ENCODE data around the gene FOXN3. TPM values are rescaled to one million over a fixed set of nuclear protein-coding genes. Genes with fewer than 3 reads are reported as not detected.
"Not testable (repeated sequence)": the region's sequence is repeated elsewhere in the genome, so short reads cannot be mapped to it uniquely, and the experiment has no call there.

The FOXN3 gene
- polyA plus RNA-seq, 4 donors = 22.0 to 47.3 (median 43.3) TPM

- not testable (repeated sequence) for H3K4me3 ChIP-seq (ENCODE audit: low read depth in 1 of 3, low read length in 3 of 3); H3K9me3 ChIP-seq (ENCODE audit: control insufficient read depth in 2 of 2, insufficient read depth in 1 of 2, low read depth in 1 of 2, low read length in 1 of 2); DNase-seq; H3K4me1 ChIP-seq (ENCODE audit: control insufficient read depth in 3 of 3, insufficient read depth in 2 of 3, low read depth in 1 of 3, low read length in 2 of 3); H3K27me3 ChIP-seq (ENCODE audit: control insufficient read depth in 3 of 3, insufficient read depth in 3 of 3, low read length in 3 of 3); FAIRE-seq; H3K36me3 ChIP-seq (ENCODE audit: control insufficient read depth in 3 of 3, insufficient read depth in 2 of 3, low read depth in 1 of 3, low read length in 3 of 3); H3K27ac ChIP-seq (ENCODE audit: low read depth in 1 of 3, low read length in 2 of 3)
- 94 to 96% (median 95%) methylated on average over 2 of the region's 2 CpGs for WGBS, 3 donors
Observed at GRCh38 chr14:89151693-89152092, 265.3 kb downstream of the FOXN3 start.

- no peaks in the 10 kb centered on the region for H3K9me3 ChIP-seq (ENCODE audit: control insufficient read depth in 2 of 2, insufficient read depth in 1 of 2, low read depth in 1 of 2, low read length in 1 of 2)
- H3K27me3 ChIP-seq (ENCODE audit: control insufficient read depth in 3 of 3, insufficient read depth in 3 of 3, low read length in 3 of 3) = peaks cover 0 to 3% (median 0%) of the 10 kb centered on the region in 3 donors
- no peak overlapping the region for H3K27ac ChIP-seq (ENCODE audit: low read depth in 1 of 3, low read length in 2 of 3)
- H3K4me1 ChIP-seq (ENCODE audit: control insufficient read depth in 3 of 3, insufficient read depth in 2 of 3, low read depth in 1 of 3, low read length in 2 of 3) = no peaks in the 10 kb centered on the region
- WGBS, 3 donors = 81 to 94% (median 86%) methylated on average over 7 of the region's 7 CpGs
- H3K4me3 ChIP-seq (ENCODE audit: low read depth in 1 of 3, low read length in 3 of 3) = no peak overlapping the region
- no peak for FAIRE-seq
- no peak for DNase-seq
- no peaks in the 10 kb centered on the region for H3K36me3 ChIP-seq (ENCODE audit: control insufficient read depth in 3 of 3, insufficient read depth in 2 of 3, low read depth in 1 of 3, low read length in 3 of 3)
Observed at GRCh38 chr14:89146274-89146673, 270.8 kb downstream of the FOXN3 start.

GRCh38 chr14:89144642-89145041 lies 272.4 kb downstream of the FOXN3 start:
- 21 to 66% (median 37%) methylated on average over 5 of the region's 5 CpGs for WGBS, 3 donors
- H3K4me1 ChIP-seq (ENCODE audit: control insufficient read depth in 3 of 3, insufficient read depth in 2 of 3, low read depth in 1 of 3, low read length in 2 of 3) = no peaks in the 10 kb centered on the region

GRCh38 chr14:89144066-89144465 lies 273.0 kb downstream of the FOXN3 start:
- H3K36me3 ChIP-seq (ENCODE audit: control insufficient read depth in 3 of 3, insufficient read depth in 2 of 3, low read depth in 1 of 3, low read length in 3 of 3) = no peaks in the 10 kb centered on the region
- no peak overlapping the region for H3K4me3 ChIP-seq (ENCODE audit: low read depth in 1 of 3, low read length in 3 of 3)
- H3K27ac ChIP-seq (ENCODE audit: low read depth in 1 of 3, low read length in 2 of 3) = no peak overlapping the region
- no peaks in the 10 kb centered on the region for H3K4me1 ChIP-seq (ENCODE audit: control insufficient read depth in 3 of 3, insufficient read depth in 2 of 3, low read depth in 1 of 3, low read length in 2 of 3)
- H3K9me3 ChIP-seq (ENCODE audit: control insufficient read depth in 2 of 2, insufficient read depth in 1 of 2, low read depth in 1 of 2, low read length in 1 of 2) = peaks cover 0 to 2% of the 10 kb centered on the region in 2 donors
- 82 to 92% (median 89%) methylated on average over 3 of the region's 3 CpGs for WGBS, 3 donors
- FAIRE-seq = no peak
- no peak for DNase-seq
- peaks cover 0 to 3% (median 0%) of the 10 kb centered on the region in 3 donors for H3K27me3 ChIP-seq (ENCODE audit: control insufficient read depth in 3 of 3, insufficient read depth in 3 of 3, low read length in 3 of 3)

More at GRCh38 chr14:89144642-89145041, 272.4 kb downstream of the FOXN3 start:
- peaks cover 0 to 2% of the 10 kb centered on the region in 2 donors for H3K9me3 ChIP-seq (ENCODE audit: control insufficient read depth in 2 of 2, insufficient read depth in 1 of 2, low read depth in 1 of 2, low read length in 1 of 2)
- H3K36me3 ChIP-seq (ENCODE audit: control insufficient read depth in 3 of 3, insufficient read depth in 2 of 3, low read depth in 1 of 3, low read length in 3 of 3) = no peaks in the 10 kb centered on the region
- no peak overlapping the region for H3K27ac ChIP-seq (ENCODE audit: low read depth in 1 of 3, low read length in 2 of 3)
- peak in 1 of 2 donors; percentile 31 for DNase-seq
- H3K27me3 ChIP-seq (ENCODE audit: control insufficient read depth in 3 of 3, insufficient read depth in 3 of 3, low read length in 3 of 3) = peaks cover 0 to 3% (median 0%) of the 10 kb centered on the region in 3 donors
- no peak overlapping the region for H3K4me3 ChIP-seq (ENCODE audit: low read depth in 1 of 3, low read length in 3 of 3)
- FAIRE-seq = no peak

- Histone ChIP-seq H3K9me3 (ENCODE audit: control insufficient read depth in 2 of 2, insufficient read depth in 1 of 2, low read depth in 1 of 2, low read length in 1 of 2) (peaks cover 0 to 2% of the 10 kb centered on the region in 2 donors), H3K36me3 (ENCODE audit: control insufficient read depth in 3 of 3, insufficient read depth in 2 of 3, low read depth in 1 of 3, low read length in 3 of 3) (no peaks in the 10 kb centered on the region), H3K4me3 (ENCODE audit: low read depth in 1 of 3, low read length in 3 of 3) (no peak overlapping the region), H3K27me3 (ENCODE audit: control insufficient read depth in 3 of 3, insufficient read depth in 3 of 3, low read length in 3 of 3) (peaks cover 0 to 3% (median 0%) of the 10 kb centered on the region in 3 donors), H3K27ac (ENCODE audit: low read depth in 1 of 3, low read length in 2 of 3) (no peak overlapping the region), H3K4me1 (ENCODE audit: control insufficient read depth in 3 of 3, insufficient read depth in 2 of 3, low read depth in 1 of 3, low read length in 2 of 3) (no peaks in the 10 kb centered on the region)
- DNase-seq = no peak
- no peak for FAIRE-seq
- 84 to 87% (median 84%) methylated on average over 3 of the region's 3 CpGs for WGBS, 3 donors
Observed at GRCh38 chr14:89143595-89143994, 273.4 kb downstream of the FOXN3 start.

- no peak for DNase-seq
- Histone ChIP-seq H3K4me1 (ENCODE audit: control insufficient read depth in 3 of 3, insufficient read depth in 2 of 3, low read depth in 1 of 3, low read length in 2 of 3) (no peaks in the 10 kb centered on the region), H3K27ac (ENCODE audit: low read depth in 1 of 3, low read length in 2 of 3) (no peak overlapping the region), H3K36me3 (ENCODE audit: control insufficient read depth in 3 of 3, insufficient read depth in 2 of 3, low read depth in 1 of 3, low read length in 3 of 3) (no peaks in the 10 kb centered on the region), H3K4me3 (ENCODE audit: low read depth in 1 of 3, low read length in 3 of 3) (no peak overlapping the region), H3K9me3 (ENCODE audit: control insufficient read depth in 2 of 2, insufficient read depth in 1 of 2, low read depth in 1 of 2, low read length in 1 of 2) (peaks cover 0 to 3% of the 10 kb centered on the region in 2 donors), H3K27me3 (ENCODE audit: control insufficient read depth in 3 of 3, insufficient read depth in 3 of 3, low read length in 3 of 3) (peaks cover 0 to 3% (median 0%) of the 10 kb centered on the region in 3 donors)
- WGBS, 3 donors = 82 to 88% (median 87%) methylated on average over 5 of the region's 5 CpGs
- FAIRE-seq = no peak
Observed at GRCh38 chr14:89142366-89142765, 274.7 kb downstream of the FOXN3 start.

- Histone ChIP-seq H3K4me3 (ENCODE audit: low read depth in 1 of 3, low read length in 3 of 3) (no peak overlapping the region), H3K4me1 (ENCODE audit: control insufficient read depth in 3 of 3, insufficient read depth in 2 of 3, low read depth in 1 of 3, low read length in 2 of 3) (no peaks in the 10 kb centered on the region), H3K9me3 (ENCODE audit: control insufficient read depth in 2 of 2, insufficient read depth in 1 of 2, low read depth in 1 of 2, low read length in 1 of 2) (peaks cover 0 to 6% of the 10 kb centered on the region in 2 donors), H3K27ac (ENCODE audit: low read depth in 1 of 3, low read length in 2 of 3) (no peak overlapping the region), H3K36me3 (ENCODE audit: control insufficient read depth in 3 of 3, insufficient read depth in 2 of 3, low read depth in 1 of 3, low read length in 3 of 3) (no peaks in the 10 kb centered on the region), H3K27me3 (ENCODE audit: control insufficient read depth in 3 of 3, insufficient read depth in 3 of 3, low read length in 3 of 3) (peaks cover 0 to 3% (median 0%) of the 10 kb centered on the region in 3 donors)
- WGBS, 3 donors = 65 to 74% (median 69%) methylated on average over 3 of the region's 3 CpGs
- DNase-seq = no peak
- FAIRE-seq = no peak
Observed at GRCh38 chr14:89141862-89142261, 275.2 kb downstream of the FOXN3 start.

GRCh38 chr14:89140326-89140725 lies 276.7 kb downstream of the FOXN3 start:
- no peaks in the 10 kb centered on the region for H3K36me3 ChIP-seq (ENCODE audit: control insufficient read depth in 3 of 3, insufficient read depth in 2 of 3, low read depth in 1 of 3, low read length in 3 of 3)
- FAIRE-seq (no peak), DNase-seq (no peak)
- H3K9me3 ChIP-seq (ENCODE audit: control insufficient read depth in 2 of 2, insufficient read depth in 1 of 2, low read depth in 1 of 2, low read length in 1 of 2) = peaks cover 0 to 6% of the 10 kb centered on the region in 2 donors
- H3K27me3 ChIP-seq (ENCODE audit: control insufficient read depth in 3 of 3, insufficient read depth in 3 of 3, low read length in 3 of 3) = peaks cover 0 to 3% (median 0%) of the 10 kb centered on the region in 3 donors
- H3K4me3 ChIP-seq (ENCODE audit: low read depth in 1 of 3, low read length in 3 of 3) = no peak overlapping the region
- no peak overlapping the region for H3K27ac ChIP-seq (ENCODE audit: low read depth in 1 of 3, low read length in 2 of 3)
- WGBS, 3 donors = 42 to 49% (median 46%) methylated on average over 5 of the region's 5 CpGs
- no peaks in the 10 kb centered on the region for H3K4me1 ChIP-seq (ENCODE audit: control insufficient read depth in 3 of 3, insufficient read depth in 2 of 3, low read depth in 1 of 3, low read length in 2 of 3)

All from small intestine (tissue), 7 donors.